Lung (tissue), 12 donors: ENCODE measurements around the gene GLRX5. TPM values are rescaled to one million over a fixed set of nuclear protein-coding genes. Genes with fewer than 3 reads are reported as not detected.

Experiments used
- ATAC-seq: fragments of 200-7000 bp; cut with Tn5 transposase; one replicate; pipeline ENCODE4 v1.9.1; 2020; ENCODE audit warnings: moderate number of reproducible peaks; ENCODE audit not compliant: insufficient read depth, low FRiP score
- DNase-seq, 3 donors: peaks; one replicate each; pipeline ENCODE4 v3.0.0-alpha.2; 2013 to 2017
- H3K27ac ChIP-seq, 2 donors: one replicate each; pipeline ENCODE4 v1.5.1; 2013; ENCODE audit warnings: mild to moderate bottlenecking in 2 of 2, moderate library complexity in 2 of 2, control low read depth in 1 of 2, inconsistent platforms in 1 of 2, low read depth in 1 of 2, low read length in 1 of 2
- H3K27me3 ChIP-seq, 3 donors: one replicate each; pipeline ENCODE4 v1.5.1; 2013; ENCODE audit warnings: low read length in 2 of 3; ENCODE audit not compliant: control insufficient read depth in 3 of 3, insufficient read depth in 3 of 3
- H3K36me3 ChIP-seq, 4 donors: one replicate each; pipeline ENCODE4 v1.5.1; 2013; ENCODE audit warnings: low read length in 4 of 4, mild to moderate bottlenecking in 1 of 4, moderate library complexity in 1 of 4; ENCODE audit not compliant: control insufficient read depth in 4 of 4, insufficient read depth in 4 of 4
- H3K4me1 ChIP-seq, 5 donors: one replicate each; pipeline ENCODE4 v1.5.1; 2013; ENCODE audit warnings: low read length in 5 of 5, mild to moderate bottlenecking in 2 of 5, moderate library complexity in 1 of 5; ENCODE audit not compliant: control insufficient read depth in 5 of 5, insufficient read depth in 5 of 5
- H3K4me3 ChIP-seq: one replicate; pipeline ENCODE4 v1.5.1; 2013; ENCODE audit warnings: mild to moderate bottlenecking, control low read depth, moderate library complexity
- H3K9ac ChIP-seq, 2 donors: one replicate each; pipeline ENCODE4 v1.5.1; 2013; ENCODE audit warnings: low read length in 2 of 2, control low read depth in 1 of 2; ENCODE audit not compliant: insufficient read depth in 1 of 2
- H3K9me3 ChIP-seq, 4 donors: one replicate each; pipeline ENCODE4 v1.5.1; 2013; ENCODE audit warnings: low read length in 3 of 4, mild to moderate bottlenecking in 1 of 4, moderate library complexity in 1 of 4; ENCODE audit not compliant: control insufficient read depth in 4 of 4, insufficient read depth in 3 of 4
- WGBS, 2 donors: extraction: QIAGEN DNeasy Blood & Tissue Kit; methylation state at CpG; one replicate each; pipeline ENCODE4 v1.1.7; 2013; 5-methylcytosine and 5-hydroxymethylcytosine counted together
- polyA plus RNA-seq, 2 donors: library from polyadenylated mRNA; stranded (reverse); fragments of 200-250 nt; gene quantifications; one replicate each; pipeline ENCODE4 v1.2.1, GENCODE V29; 2013
- total RNA-seq, 2 donors: library from RNA; depleted of rRNA in 1 of 2; stranded (reverse); fragments of >200 nt in 1 of 2; gene quantifications; one replicate each; pipeline ENCODE4 v1.2.1, GENCODE V29; 2014 to 2021
- TF ChIP-seq, protein P1 (sequence below): IDR thresholded peaks from 2 replicates; pipeline ENCODE4 v1.5.1; 2012; ENCODE audit warnings: mild to moderate bottlenecking; ENCODE audit errors: control extremely low read depth, extremely low read depth
- donor health status: control.
- donor health status: control.
- donor health status: Bipolar disorder and iron deficiency.
- donor health status: healthy.
- donor health status: DM: yes; HTN: yes; CAD: no.

The GLRX5 gene
- total and polyA plus RNA-seq, 4 donors, result 22.4 to 35.6 (median 29.1) TPM

DNA sequence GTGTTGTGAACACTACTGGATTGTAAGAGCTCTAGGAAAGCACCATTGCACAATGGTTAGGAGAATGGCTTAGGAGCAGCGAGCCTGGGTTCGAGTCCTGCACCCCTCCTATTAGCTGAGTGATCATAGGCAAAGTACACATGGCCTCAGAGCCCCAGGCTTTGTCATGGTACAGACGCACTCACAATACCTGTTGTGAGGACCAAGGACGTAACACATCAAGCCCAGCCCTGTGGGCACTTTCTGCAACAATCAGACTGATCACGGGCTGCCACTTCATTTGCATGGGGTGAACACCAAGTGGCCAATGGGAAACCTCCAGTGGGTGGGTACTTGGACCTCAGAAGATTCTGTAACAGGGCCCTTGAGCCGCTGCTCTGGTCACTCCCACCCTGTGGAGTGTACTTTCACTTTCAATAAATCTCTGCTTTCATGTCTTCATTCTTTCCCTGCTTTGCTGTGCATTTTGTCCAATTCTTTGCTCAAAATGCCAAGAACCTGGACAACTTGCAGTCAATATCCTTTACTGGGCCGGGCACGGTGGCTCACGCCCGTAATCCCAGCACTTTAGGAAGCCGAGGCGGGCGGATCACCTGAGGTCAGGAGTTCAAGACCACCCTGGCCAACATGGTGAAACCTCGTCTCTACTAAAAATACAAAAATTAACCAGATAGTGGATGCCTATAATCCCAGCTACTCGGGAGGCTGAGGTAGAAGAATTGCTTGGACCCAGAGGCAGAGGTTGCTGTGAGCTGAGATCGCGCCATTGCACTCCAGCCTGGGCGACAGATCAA lies 28.2 kb downstream of the GLRX5 start:
- peak in 2 of 3 donors; percentile 21 to 54 for DNase-seq
- H3K36me3 ChIP-seq, result no peaks in the 10 kb centered on the region
- H3K9ac ChIP-seq, result no peak overlapping the region
- H3K4me3 ChIP-seq, result no peak overlapping the region
- no peaks in the 10 kb centered on the region for H3K9me3 ChIP-seq
- H3K27me3 ChIP-seq, result no peaks in the 10 kb centered on the region
- no peak overlapping the region for H3K27ac ChIP-seq
- ATAC-seq, result peak; percentile 43
- no peaks in the 10 kb centered on the region for H3K4me1 ChIP-seq
- TF ChIP-seq, protein P1, sequence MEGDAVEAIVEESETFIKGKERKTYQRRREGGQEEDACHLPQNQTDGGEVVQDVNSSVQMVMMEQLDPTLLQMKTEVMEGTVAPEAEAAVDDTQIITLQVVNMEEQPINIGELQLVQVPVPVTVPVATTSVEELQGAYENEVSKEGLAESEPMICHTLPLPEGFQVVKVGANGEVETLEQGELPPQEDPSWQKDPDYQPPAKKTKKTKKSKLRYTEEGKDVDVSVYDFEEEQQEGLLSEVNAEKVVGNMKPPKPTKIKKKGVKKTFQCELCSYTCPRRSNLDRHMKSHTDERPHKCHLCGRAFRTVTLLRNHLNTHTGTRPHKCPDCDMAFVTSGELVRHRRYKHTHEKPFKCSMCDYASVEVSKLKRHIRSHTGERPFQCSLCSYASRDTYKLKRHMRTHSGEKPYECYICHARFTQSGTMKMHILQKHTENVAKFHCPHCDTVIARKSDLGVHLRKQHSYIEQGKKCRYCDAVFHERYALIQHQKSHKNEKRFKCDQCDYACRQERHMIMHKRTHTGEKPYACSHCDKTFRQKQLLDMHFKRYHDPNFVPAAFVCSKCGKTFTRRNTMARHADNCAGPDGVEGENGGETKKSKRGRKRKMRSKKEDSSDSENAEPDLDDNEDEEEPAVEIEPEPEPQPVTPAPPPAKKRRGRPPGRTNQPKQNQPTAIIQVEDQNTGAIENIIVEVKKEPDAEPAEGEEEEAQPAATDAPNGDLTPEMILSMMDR, result no peak
- 69 to 81% methylated on average over 18 of the region's 18 CpGs for WGBS, 2 donors

DNA sequence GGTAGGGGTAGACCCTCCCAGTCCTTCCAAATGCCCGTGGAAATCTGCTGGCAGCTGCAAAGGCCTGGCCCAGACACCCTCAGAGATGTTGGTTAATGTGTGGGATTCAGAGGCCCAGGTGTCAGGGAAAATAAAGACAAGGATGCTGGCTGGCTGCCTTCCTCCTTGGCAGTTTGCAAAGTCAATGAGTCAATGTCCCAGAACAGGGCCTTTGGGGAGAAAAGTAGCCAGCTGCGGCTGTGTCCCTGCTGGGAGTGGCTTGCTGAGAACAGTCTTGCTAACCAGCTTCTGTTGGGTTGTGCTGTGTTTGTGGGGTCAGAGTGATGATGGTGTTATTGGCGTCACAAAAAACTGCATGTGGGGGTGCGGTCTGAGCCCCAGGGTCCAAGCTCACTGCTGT lies 29.2 kb downstream of the GLRX5 start:
- no peak for ATAC-seq
- H3K27me3 ChIP-seq, result no peaks in the 10 kb centered on the region
- H3K36me3 ChIP-seq, result no peaks in the 10 kb centered on the region
- 83 to 84% methylated on average over 4 of the region's 4 CpGs for WGBS, 2 donors
- H3K9me3 ChIP-seq, result no peaks in the 10 kb centered on the region
- TF ChIP-seq, protein P1, result no peak
- H3K4me1 ChIP-seq, result no peaks in the 10 kb centered on the region
- H3K4me3 ChIP-seq, result no peak overlapping the region
- H3K9ac ChIP-seq, result no peak overlapping the region
- peak in 1 of 3 donors; percentile 8 for DNase-seq
- no peak overlapping the region for H3K27ac ChIP-seq

DNA sequence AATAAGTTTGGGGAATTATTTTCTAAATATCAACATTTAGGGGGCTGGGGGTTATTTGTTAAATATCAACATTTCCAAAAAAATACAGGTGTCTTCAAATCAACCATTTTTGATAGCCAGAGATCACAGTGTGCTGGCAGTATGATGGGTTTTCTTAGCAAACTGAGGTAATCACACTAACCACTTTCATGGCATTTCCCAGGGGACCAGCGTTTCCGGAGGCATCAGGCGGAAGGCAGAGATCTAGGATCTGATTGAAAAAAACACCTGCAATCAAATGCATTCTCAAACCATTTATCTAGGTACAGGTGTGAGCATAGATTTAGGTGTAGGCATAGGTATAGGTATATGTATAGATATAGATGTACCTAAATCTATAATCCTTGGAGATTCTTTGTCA lies 34.6 kb downstream of the GLRX5 start:
- no peaks in the 10 kb centered on the region for H3K4me1 ChIP-seq
- TF ChIP-seq, protein P1, result no peak
- DNase-seq, result no peak
- WGBS, 2 donors, result 86% methylated on average over 3 of the region's 3 CpGs
- no peak for ATAC-seq
- no peak overlapping the region for H3K27ac ChIP-seq
- no peak overlapping the region for H3K9ac ChIP-seq
- H3K36me3 ChIP-seq, result no peaks in the 10 kb centered on the region
- no peaks in the 10 kb centered on the region for H3K27me3 ChIP-seq
- H3K9me3 ChIP-seq, result no peaks in the 10 kb centered on the region
- no peak overlapping the region for H3K4me3 ChIP-seq

DNA sequence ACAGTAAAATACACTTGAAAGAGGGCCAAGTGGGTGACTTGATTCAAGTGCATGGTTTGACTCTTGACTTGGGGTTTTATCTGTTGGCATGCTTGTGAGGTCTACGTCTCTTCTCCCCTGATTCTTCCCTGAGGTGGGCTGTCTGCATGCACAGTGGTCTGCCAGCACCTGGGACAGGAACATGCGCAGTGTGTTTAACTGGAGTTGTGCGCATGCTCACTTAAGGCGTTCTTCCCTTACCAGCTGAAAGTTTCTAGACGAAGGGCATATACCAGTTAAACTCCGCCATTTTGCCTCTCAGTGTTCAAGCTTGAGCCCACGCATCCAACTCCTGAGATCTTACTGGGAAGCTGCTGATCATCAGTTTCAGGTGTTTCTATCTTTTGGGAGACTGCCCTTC lies 38.5 kb downstream of the GLRX5 start:
- TF ChIP-seq, protein P1, result no peak
- ATAC-seq, result no peak

More for the DNA sequence above, 38.5 kb downstream of the GLRX5 start:
- Histone ChIP-seq H3K27ac (no peak overlapping the region), H3K9ac (no peak overlapping the region), H3K4me3 (no peak overlapping the region), H3K36me3 (no peaks in the 10 kb centered on the region), H3K4me1 (no peaks in the 10 kb centered on the region), H3K9me3 (peaks cover 0 to 1% (median 0%) of the 10 kb centered on the region in 4 donors), H3K27me3 (peaks cover 0 to 2% (median 0%) of the 10 kb centered on the region in 3 donors)
- WGBS, 2 donors, result 94 to 96% methylated on average over 7 of the region's 7 CpGs
- DNase-seq, result no peak
